Fibroblast of gingiva (primary cell): ENCODE data around the gene HIPK2.

Experiments
- DNase-seq: peaks from one replicate; pipeline ENCODE4 v3.0.0-alpha.2; 2011; ENCODE audit warnings: low read depth

HIPK2 gene

GRCh38 chr7:139777948-139778841 is at the start of gene HIPK2:
HIPK2 (minus strand) TSS chr7:139777998; CDS start chr7:139777623, 375 bp downstream.
- peak; percentile 81 for DNase-seq

GRCh38 chr7:139827042-139827441 is 49.2 kb upstream of the HIPK2 start:
- no peak for DNase-seq

GRCh38 chr7:139825666-139826290 is 48.0 kb upstream of the HIPK2 start:
- peak; percentile 34 for DNase-seq

- no peak for DNase-seq
Observed at GRCh38 chr7:139823959-139824521, 46.2 kb upstream of the HIPK2 start.

GRCh38 chr7:139822855-139823254 is 45.1 kb upstream of the HIPK2 start:
- DNase-seq = no peak

- DNase-seq = no peak
Observed at GRCh38 chr7:139821349-139822105, 43.7 kb upstream of the HIPK2 start.

GRCh38 chr7:139820089-139820488 is 42.3 kb upstream of the HIPK2 start:
- no peak for DNase-seq

- no peak for DNase-seq
Observed at GRCh38 chr7:139817249-139817648, 39.5 kb upstream of the HIPK2 start.

GRCh38 chr7:139813689-139814088 is 35.9 kb upstream of the HIPK2 start:
- DNase-seq = no peak

GRCh38 chr7:139813151-139813550 is 35.4 kb upstream of the HIPK2 start:
- no peak for DNase-seq

- DNase-seq = no peak
Observed at GRCh38 chr7:139811066-139811465, 33.3 kb upstream of the HIPK2 start.

GRCh38 chr7:139808846-139809442 is 31.1 kb upstream of the HIPK2 start:
- DNase-seq = no peak

- no peak for DNase-seq
Observed at GRCh38 chr7:139808427-139808826, 30.6 kb upstream of the HIPK2 start.

GRCh38 chr7:139807009-139807408 is 29.2 kb upstream of the HIPK2 start:
- DNase-seq = no peak

- DNase-seq = no peak
Observed at GRCh38 chr7:139804571-139804970, 26.8 kb upstream of the HIPK2 start.

GRCh38 chr7:139799586-139799985 is 21.8 kb upstream of the HIPK2 start:
- no peak for DNase-seq

GRCh38 chr7:139798892-139799291 is 21.1 kb upstream of the HIPK2 start:
- no peak for DNase-seq

GRCh38 chr7:139798221-139798620 is 20.4 kb upstream of the HIPK2 start:
- no peak for DNase-seq

GRCh38 chr7:139797607-139798006 is 19.8 kb upstream of the HIPK2 start:
- DNase-seq = no peak

GRCh38 chr7:139791316-139791715 is 13.5 kb upstream of the HIPK2 start:
- no peak for DNase-seq

- no peak for DNase-seq
Observed at GRCh38 chr7:139784648-139785047, 6.8 kb upstream of the HIPK2 start.
